Bronchial epithelial cell (primary cell): ENCODE results near the gene HCRTR1. TPM values are rescaled to one million over a fixed set of nuclear protein-coding genes. Genes with fewer than 3 reads are reported as not detected.

Experiments used
- DNase-seq: peaks from one replicate; pipeline ENCODE4 v3.0.0-alpha.2; 2010; ENCODE audit warnings: low read depth
- FAIRE-seq: peaks from 2 replicates; lab custom pipeline; 2011; peaks lifted over from hg19 to GRCh38; lab: Jason Lieb, UNC
- H3K27me3 ChIP-seq: 2 replicates; pipeline ENCODE4 v1.5.1; 2011; ENCODE audit warnings: low read length; ENCODE audit not compliant: control insufficient read depth, insufficient read depth
- H3K36me3 ChIP-seq: 2 replicates; pipeline ENCODE4 v1.5.1; 2011; ENCODE audit warnings: low read length; ENCODE audit not compliant: control insufficient read depth, insufficient read depth
- H3K4me3 ChIP-seq: 2 replicates; pipeline ENCODE4 v1.5.1; 2011; ENCODE audit warnings: mild to moderate bottlenecking, low read depth, low read length, control low read depth
- CTCF ChIP-seq: IDR thresholded peaks from 2 replicates; pipeline ENCODE4 v1.5.1; 2011; ENCODE audit warnings: mild to moderate bottlenecking, moderate library complexity, low read length, control low read depth, inconsistent platforms; ENCODE audit not compliant: insufficient read depth, severe bottlenecking
- total RNA-seq: library from RNA; depleted of rRNA; stranded (reverse); fragments of >200 nt; gene quantifications from 2 replicates; pipeline ENCODE4 v1.2.1, GENCODE V29; 2014

The HCRTR1 gene
- total RNA-seq, 1 donor from 2014 or later, result not detected

GRCh38 chr1:31625561-31626222, 8.2 kb downstream of the HCRTR1 start:
- Histone ChIP-seq H3K27me3 (no peaks in the 10 kb centered on the region), H3K36me3 (peaks cover 13% of the 10 kb centered on the region), H3K4me3 (no peak overlapping the region)
- FAIRE-seq, result no peak
- DNase-seq, result peak; percentile 45
- no peak for TF ChIP-seq CTCF

- peaks cover 15% of the 10 kb centered on the region for H3K36me3 ChIP-seq
- TF ChIP-seq CTCF, result no peak
- peak; percentile 58 for FAIRE-seq
Measured at GRCh38 chr1:31626223-31627207, 9.0 kb downstream of the HCRTR1 start.

GRCh38 chr1:31627301-31627929, 9.9 kb downstream of the HCRTR1 start:
- Histone ChIP-seq H3K4me3 (no peak overlapping the region), H3K36me3 (peaks cover 23% of the 10 kb centered on the region), H3K27me3 (no peaks in the 10 kb centered on the region)
- FAIRE-seq (no peak), DNase-seq (no peak)
- no peak for TF ChIP-seq CTCF

More at GRCh38 chr1:31626223-31627207, 9.0 kb downstream of the HCRTR1 start:
- DNase-seq, result no peak
- Histone ChIP-seq H3K27me3 (no peaks in the 10 kb centered on the region), H3K4me3 (no peak overlapping the region)

- H3K4me3 ChIP-seq, result no peak overlapping the region
- no peak for TF ChIP-seq CTCF
- no peak for DNase-seq
- H3K27me3 ChIP-seq, result no peaks in the 10 kb centered on the region
- peaks cover 28% of the 10 kb centered on the region for H3K36me3 ChIP-seq
- peak; percentile 13 for FAIRE-seq
Measured at GRCh38 chr1:31627930-31628559, 10.6 kb downstream of the HCRTR1 start.

- DNase-seq (no peak), FAIRE-seq (no peak)
- TF ChIP-seq CTCF, result no peak
- H3K4me3 ChIP-seq, result no peak overlapping the region
- H3K36me3 ChIP-seq, result peaks cover 32% of the 10 kb centered on the region
- H3K27me3 ChIP-seq, result no peaks in the 10 kb centered on the region
Measured at GRCh38 chr1:31628931-31629556, 11.6 kb downstream of the HCRTR1 start.
